Bronchus fibroblast of lung (primary cell): ENCODE measurements around the gene FAM117B. TPM values are rescaled to one million over a fixed set of nuclear protein-coding genes. Genes with fewer than 3 reads are reported as not detected.

Experiments
- total RNA-seq: library from RNA; depleted of rRNA; stranded (reverse); fragments of >200 nt; gene quantifications from 2 replicates; pipeline ENCODE4 v1.2.3, GENCODE V29; 2015

Gene FAM117B
- 1.9 and 2.2 TPM in 2 replicates for total RNA-seq

DNA sequence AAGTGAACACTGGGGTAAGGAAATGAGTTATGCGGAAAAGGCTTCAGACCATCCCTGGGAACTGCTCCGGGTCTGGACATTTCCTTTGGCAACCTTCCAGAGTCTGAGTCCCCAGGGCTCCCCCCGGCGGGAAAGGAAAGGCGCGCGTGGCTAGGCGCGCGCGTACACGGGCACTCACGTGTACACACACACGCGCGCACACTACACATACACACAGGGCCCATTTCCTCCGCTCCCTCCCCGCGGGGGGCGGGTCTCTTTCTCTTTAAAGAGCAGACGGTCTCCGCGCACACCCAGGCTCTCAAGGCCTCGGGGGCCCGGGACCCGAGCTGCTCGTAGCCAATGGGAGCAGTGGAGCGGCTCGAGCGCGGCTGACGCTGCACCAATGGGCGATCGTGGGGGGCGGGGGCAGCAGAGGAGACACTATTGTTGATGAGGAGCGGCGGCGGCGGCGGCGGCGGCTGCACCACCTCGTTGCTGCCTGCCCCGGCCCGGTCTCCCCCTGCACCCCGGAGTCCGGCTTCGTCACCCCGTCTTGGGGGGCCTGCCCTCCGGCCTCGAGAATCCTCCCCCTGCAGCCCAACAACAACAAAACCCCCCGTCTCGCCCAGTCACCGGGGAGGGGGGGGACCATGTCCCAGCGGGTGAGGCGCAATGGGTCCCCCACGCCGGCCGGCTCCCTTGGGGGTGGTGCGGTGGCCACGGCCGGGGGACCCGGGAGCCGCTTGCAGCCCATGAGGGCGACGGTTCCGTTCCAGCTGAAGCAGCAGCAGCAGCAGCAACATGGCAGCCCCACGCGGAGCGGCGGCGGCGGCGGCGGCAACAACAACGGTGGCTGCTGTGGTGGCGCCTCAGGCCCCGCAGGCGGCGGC, at the start of gene FAM117B:
Gene FAM117B, plus strand, starts transcription at position 414 of the 872 bp plus-strand sequence. Its CDS starts 219 bp downstream, at position 633.

Other genes with a start within 250 kb of the FAM117B start
- gene ICA1L, start 236.8 kb downstream of the FAM117B start, total RNA-seq, result 3.1 and 5.5 TPM in 2 replicates